WI38 (cell line): ENCODE data around the gene PARD3B.

Experiments used
- H3K4me3 ChIP-seq: 2 replicates; pipeline ENCODE4 v1.5.1; 2011; ENCODE audit warnings: low read depth, mild to moderate bottlenecking, control low read depth, low read length
- TF ChIP-seq, protein P1 (sequence below): IDR thresholded peaks from 2 replicates; pipeline ENCODE4 v1.5.1; 2012; ENCODE audit warnings: low read depth, mild to moderate bottlenecking, control low read depth, low read length

PARD3B gene

DNA sequence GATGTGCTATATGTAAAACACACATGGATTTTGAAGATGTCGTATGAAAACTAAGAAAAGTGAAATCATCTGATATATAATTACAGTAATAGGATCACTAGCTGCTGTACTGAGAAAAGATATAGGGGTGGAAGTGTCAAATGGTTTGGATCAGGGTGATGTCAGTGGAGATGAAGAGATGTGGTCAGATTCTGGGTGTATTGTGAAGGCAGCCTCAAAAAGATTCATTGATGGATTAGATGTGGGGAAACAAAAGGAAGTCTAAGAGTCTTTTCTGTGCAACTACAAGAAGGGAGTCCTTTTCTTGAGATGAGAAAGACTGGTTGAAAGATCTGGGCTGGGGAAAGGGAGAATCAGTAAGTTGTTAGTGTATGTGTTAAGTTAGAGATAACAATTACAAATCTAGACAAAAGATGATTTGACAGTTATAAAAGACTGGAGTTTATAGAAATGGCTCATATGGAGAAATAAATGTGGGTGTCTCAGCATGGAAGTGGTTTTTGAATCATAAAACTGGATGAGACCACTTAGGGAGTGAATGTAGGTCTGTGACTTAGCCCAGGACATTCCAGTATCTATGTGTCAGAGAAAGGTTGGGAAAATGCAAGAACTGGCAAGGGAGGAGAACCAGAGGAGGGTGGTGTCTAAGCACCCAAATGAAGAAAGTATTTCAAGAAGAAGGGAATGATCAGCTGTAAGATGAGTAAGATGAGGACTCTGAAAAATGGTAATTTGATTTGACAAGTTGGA, 347.4 kb downstream of the PARD3B start:
- H3K4me3 ChIP-seq: no peak overlapping the region
- TF ChIP-seq, protein P1, sequence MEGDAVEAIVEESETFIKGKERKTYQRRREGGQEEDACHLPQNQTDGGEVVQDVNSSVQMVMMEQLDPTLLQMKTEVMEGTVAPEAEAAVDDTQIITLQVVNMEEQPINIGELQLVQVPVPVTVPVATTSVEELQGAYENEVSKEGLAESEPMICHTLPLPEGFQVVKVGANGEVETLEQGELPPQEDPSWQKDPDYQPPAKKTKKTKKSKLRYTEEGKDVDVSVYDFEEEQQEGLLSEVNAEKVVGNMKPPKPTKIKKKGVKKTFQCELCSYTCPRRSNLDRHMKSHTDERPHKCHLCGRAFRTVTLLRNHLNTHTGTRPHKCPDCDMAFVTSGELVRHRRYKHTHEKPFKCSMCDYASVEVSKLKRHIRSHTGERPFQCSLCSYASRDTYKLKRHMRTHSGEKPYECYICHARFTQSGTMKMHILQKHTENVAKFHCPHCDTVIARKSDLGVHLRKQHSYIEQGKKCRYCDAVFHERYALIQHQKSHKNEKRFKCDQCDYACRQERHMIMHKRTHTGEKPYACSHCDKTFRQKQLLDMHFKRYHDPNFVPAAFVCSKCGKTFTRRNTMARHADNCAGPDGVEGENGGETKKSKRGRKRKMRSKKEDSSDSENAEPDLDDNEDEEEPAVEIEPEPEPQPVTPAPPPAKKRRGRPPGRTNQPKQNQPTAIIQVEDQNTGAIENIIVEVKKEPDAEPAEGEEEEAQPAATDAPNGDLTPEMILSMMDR: no peak

DNA sequence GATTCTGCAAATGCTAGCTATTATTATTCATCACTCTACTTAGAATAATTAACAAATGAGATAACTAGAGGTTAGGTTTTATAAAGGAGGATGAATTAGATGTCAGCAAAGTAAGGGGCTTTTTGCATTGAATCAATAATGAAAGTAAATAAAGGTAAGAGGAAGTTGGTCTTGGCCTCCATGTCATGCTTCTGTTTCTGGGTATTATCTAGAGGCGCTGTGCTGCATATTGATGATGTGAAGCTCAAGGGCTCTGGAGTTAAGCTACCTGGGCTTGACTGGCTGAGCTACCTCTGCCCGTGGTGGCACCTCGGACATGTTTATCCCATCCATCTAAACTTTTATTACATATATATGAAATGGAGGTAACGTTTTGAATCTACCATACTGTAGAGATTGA, 350.9 kb downstream of the PARD3B start:
- TF ChIP-seq, protein P1: no peak
- H3K4me3 ChIP-seq: no peak overlapping the region

DNA sequence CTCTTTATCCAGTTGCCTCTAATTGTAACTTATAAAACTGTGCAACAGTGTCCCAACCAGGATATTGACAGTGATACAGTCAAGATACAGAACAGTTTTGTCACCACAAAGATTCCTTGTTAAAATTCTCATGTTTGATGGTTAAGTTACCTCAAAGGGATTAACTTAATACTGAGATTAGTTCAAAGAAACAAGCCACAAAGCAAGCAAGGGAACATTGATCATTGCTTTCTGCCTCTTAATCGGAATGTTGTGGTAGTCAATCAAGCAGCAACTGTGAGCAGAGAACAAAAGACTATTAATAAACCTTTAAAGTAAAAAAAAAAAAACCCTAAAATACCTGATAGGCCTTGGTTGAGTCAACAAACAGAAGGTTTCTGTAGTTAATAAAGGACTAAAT, 352.3 kb downstream of the PARD3B start:
- TF ChIP-seq, protein P1: no peak
- H3K4me3 ChIP-seq: no peak overlapping the region

DNA sequence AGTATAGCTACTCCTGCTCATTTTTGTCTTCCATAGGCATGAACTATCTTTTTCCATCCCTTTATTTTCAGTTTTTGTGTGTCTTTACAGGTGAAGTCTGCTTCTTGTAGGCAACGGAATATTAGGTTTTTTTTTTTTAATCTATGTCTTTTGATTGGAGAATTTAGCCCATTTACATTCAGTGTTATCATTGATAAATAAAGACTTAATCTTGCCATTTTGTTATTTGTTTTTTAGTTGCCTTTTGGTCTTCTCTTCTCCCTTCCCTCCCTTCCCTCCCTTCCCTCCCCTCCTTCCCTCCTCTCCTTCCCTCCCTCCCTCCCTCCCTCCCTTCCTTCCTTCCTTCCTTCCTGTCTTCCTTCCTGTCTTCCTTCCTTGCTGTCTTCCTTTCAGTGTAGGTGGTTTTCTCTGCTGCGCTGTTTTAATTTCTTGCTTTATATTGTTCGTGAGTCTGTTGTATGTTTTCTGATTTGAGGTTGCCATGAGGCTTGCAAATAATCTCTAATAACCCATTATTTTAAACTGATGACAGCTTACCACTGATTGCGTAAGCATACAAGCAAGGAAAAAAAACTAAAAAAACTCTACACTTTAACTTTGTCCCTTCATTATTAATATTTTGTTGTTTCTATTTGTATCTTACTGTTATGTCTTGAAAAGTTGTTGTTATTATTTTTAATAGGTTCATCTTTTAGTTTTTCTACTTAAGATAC, 353.8 kb downstream of the PARD3B start:
- no peak overlapping the region for H3K4me3 ChIP-seq
- TF ChIP-seq, protein P1: no peak

DNA sequence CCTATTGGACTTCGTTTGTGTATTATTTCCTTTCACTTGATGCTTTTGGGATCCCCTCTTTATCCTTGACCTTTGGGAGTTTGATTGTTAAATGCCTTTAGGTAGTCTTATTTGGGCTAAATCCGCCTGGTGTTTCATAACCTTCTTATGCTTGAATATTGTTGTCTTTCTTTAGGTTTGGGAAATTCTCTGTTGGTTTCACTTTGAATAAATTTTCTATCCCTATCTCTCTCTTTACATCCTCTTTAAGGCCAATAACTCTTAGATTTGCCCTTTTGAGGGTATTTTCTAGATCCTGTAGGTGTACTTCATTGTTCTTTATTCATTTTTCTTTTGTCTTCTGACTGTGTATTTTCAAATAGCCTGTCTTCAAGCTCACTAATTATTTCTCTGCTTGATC, 354.7 kb downstream of the PARD3B start:
- TF ChIP-seq, protein P1: no peak
- no peak overlapping the region for H3K4me3 ChIP-seq

DNA sequence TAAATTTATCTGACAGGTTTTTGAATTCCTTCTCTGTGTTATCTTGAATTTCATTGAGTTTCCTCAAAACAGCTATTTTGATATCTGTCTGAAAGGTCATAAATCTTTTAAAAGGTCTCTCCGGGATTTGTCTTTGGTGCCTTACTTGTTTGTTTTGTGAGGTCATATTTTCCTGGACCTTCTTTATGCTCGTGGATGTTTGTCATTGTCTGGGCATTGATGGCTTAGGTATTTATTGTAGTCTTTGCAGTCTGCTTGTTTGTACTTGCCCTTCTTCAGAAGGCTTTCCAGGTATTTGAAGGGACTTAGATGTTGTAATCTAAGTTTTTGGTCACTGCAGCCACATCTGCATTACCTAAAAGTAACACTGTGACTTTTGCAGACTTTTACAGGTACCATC, 355.2 kb downstream of the PARD3B start:
- H3K4me3 ChIP-seq: no peak overlapping the region
- TF ChIP-seq, protein P1: no peak

DNA sequence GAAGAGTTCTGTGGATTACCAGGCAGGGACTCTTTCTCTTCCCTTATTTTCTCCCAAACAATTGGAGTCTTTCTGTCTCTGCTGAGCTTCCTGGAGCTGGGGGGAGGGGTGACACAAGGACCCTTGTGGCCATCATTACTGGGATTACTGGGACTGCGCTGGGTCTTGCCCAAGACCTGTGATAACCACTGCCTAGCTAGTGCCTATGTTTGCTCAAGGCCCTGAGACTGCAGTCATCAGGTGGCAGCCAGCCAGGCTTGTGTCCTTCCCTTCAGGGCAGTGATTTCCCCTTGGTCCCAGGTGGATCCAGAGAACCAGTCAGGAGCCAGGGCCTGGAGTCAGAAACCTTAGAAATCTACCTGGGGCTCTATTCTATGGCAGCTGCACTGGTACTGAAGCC, 355.6 kb downstream of the PARD3B start:
- TF ChIP-seq, protein P1: no peak
- no peak overlapping the region for H3K4me3 ChIP-seq
